ENCODE measurements around the gene INO80D.

The INO80D gene

GRCh38 chr2:205957452-205958154, 128.4 kb downstream of the INO80D start:
- DNase-seq (ENCODE audit: low spot score): no peak
- TF ChIP-seq, protein P1, sequence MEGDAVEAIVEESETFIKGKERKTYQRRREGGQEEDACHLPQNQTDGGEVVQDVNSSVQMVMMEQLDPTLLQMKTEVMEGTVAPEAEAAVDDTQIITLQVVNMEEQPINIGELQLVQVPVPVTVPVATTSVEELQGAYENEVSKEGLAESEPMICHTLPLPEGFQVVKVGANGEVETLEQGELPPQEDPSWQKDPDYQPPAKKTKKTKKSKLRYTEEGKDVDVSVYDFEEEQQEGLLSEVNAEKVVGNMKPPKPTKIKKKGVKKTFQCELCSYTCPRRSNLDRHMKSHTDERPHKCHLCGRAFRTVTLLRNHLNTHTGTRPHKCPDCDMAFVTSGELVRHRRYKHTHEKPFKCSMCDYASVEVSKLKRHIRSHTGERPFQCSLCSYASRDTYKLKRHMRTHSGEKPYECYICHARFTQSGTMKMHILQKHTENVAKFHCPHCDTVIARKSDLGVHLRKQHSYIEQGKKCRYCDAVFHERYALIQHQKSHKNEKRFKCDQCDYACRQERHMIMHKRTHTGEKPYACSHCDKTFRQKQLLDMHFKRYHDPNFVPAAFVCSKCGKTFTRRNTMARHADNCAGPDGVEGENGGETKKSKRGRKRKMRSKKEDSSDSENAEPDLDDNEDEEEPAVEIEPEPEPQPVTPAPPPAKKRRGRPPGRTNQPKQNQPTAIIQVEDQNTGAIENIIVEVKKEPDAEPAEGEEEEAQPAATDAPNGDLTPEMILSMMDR (IDR thresholded peaks at IDR 0.05; ENCODE audit: extremely low read depth, missing control alignments): no peak

DNA sequence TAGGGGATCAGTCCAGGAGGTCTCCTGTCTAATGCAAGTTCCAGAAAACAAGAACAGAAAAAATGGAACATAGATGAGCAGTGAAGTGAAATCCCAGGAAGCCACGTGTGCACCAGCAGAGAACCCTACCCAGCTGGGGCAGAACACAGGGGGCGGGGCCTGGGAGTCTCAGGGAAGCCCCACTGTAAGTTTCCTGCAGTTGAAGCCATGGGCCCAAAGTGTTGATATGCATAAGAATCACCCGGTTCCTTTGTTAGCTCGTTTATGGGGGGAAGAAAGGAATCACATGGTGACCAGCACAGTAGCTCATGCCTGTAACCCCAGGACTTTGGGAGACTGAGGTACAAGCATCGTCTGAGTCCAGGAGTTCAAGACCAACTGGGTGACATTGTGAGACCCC, 131.3 kb downstream of the INO80D start:
- TF ChIP-seq, protein P1 (IDR thresholded peaks at IDR 0.05; ENCODE audit: extremely low read depth, missing control alignments): no peak
- no peak for DNase-seq (ENCODE audit: low spot score)

GRCh38 chr2:205952282-205952681, 133.7 kb downstream of the INO80D start:
- DNase-seq (ENCODE audit: low spot score): no peak
- TF ChIP-seq, protein P1 (IDR thresholded peaks at IDR 0.05; ENCODE audit: extremely low read depth, missing control alignments): no peak

- TF ChIP-seq, protein P1 (IDR thresholded peaks at IDR 0.05; ENCODE audit: extremely low read depth, missing control alignments): no peak
- DNase-seq (ENCODE audit: low spot score): no peak
These were observed 137.1 kb downstream of the INO80D start for GRCh38 chr2:205948883-205949282.

GRCh38 chr2:205948496-205948837, 137.5 kb downstream of the INO80D start:
- TF ChIP-seq, protein P1 (IDR thresholded peaks at IDR 0.05; ENCODE audit: extremely low read depth, missing control alignments): no peak
- no peak for DNase-seq (ENCODE audit: low spot score)

DNA sequence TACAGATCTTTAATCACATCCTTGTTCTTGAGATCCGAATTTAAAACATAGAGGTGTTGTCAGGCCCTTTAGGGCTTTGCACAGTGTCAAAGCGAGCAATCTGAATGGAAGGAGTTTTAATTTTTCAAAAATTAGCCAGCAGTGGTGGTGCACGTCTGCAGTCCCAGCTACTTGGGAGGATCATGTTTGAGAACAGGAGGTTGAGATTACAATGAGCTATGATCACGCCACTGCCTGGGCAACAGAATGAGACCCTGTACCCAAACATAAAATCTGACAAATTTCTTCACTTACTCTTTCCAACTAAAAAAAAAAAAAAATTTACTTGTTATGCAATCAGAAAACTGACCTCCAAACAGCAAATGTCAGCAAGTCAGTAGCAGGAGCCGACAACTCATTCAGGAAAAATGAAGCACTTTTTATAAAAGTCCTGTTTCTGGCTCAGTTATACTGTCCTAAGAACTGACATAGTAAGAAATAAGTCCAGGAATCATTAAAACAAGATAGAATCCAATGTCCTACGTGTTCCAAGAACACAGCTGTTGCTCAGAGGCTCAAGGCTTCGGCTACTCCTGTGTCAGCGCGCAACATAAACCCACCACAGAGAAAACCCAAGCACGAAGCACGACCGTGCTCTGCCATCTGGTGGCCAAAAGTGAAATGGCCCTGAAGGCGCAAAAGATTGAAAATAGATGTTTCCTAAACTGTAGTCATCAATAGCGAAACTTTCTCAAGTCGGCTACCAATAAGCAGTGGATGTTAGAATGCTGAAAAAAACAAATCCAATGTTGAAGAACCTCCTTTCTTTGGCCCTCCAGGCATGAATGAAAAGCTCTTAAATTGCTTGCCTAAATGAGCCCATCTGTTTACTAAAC, 138.1 kb downstream of the INO80D start:
- DNase-seq (ENCODE audit: low spot score): peak; percentile 79
- TF ChIP-seq, protein P1 (IDR thresholded peaks at IDR 0.05; ENCODE audit: extremely low read depth, missing control alignments): peak; percentile 82

DNA sequence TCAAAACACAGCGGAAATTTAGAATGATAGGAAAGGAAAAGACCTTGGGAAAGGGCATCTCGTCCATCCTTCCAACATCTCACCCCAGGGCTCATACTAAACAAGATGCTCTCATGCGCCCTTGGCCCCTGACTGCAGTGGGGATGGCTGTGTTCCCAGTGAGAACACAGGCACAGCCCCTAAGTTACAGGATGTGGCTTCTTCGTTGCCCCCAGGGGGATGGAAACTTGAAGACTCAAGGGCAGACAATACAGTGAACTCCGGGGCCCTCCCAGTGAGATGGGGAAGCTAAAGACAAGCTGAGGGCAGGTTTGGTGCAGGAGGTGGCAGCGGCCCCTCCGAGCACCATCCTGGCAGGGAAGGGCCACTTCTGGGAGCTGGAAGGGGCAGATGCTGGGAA, 139.7 kb downstream of the INO80D start:
- TF ChIP-seq, protein P1 (IDR thresholded peaks at IDR 0.05; ENCODE audit: extremely low read depth, missing control alignments): no peak

More for the DNA sequence above, 139.7 kb downstream of the INO80D start:
- DNase-seq (ENCODE audit: low spot score): no peak

Measured in GM20000 (cell line).